ENCODE data around the gene CFAP97.
"Not testable (repeated sequence)": the region's sequence is repeated elsewhere in the genome, so short reads cannot be mapped to it uniquely, and the experiment has no call there.

Gene CFAP97

DNA sequence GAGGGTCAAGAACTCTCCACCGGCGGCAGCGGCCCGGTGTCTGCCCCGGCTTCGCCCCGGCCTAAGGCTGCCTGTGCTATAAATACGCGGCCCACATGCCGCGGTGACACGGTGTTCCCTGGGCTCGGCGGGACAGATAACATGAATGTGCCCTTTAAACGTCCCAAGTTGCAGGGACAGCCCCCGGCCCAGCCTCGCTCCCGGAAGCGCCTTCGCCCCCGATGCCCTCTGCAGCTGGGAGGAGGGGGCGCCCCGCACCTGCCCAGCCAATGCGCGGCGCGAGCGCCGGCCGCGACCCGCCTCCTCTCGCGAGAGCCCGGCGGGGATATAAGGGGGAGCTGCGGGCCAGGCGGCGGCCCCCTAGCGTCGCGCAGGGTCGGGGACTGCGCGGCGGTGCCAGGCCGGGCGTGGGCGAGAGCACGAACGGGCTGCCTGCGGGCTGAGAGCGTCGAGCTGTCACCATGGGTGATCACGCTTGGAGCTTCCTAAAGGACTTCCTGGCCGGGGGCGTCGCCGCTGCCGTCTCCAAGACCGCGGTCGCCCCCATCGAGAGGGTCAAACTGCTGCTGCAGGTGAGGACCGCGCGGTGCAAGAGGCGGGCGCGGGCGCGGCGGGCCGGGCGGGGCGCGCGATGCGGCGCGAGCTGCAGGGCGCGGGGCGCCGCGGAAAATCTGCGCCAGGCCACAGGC, 60.7 kb downstream of the CFAP97 start, which contains the start of gene SLC25A4:
SLC25A4 (plus strand) TSS at position 355 of the 689 bp plus-strand sequence; CDS start at position 462, 107 bp downstream.
- DNase-seq (ENCODE audit: low read depth), result peak; percentile 76

DNA sequence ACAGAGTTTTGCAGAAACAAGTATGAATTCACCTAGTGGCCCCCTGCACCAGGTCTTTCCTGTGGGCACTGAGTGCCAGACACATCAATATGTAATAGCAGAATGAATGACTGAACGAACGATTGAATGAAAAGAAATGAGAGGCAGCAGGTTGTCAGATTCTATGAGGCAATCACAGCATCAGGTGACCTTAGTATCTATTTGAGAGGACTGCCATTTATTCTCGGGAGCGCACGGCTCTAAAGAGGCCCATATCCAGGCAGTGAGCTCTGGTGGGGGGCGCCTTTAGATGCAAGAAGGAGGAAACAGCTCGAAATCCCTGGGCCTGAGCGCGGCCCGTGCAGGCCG, 61.3 kb downstream of the CFAP97 start:
- no peak for DNase-seq (ENCODE audit: low read depth)

DNA sequence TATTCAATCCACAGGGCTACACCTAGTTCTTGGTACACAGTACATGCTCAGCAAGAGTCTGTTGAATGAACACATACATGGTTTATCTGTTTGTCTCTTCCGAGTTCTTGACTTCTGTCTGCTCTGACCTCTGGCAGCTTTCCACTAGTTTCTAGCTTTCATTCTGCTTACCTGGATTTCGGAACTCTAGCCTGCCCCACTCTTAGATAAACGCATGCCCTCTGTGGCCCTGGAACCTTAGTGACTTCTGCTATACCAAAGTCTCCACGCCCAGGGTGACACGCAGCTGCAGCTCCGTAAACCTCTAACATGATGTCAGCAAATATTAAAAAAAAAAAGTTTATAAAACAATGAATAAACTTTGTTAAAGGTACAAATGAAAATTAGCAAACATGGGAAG, 62.0 kb downstream of the CFAP97 start:
- DNase-seq (ENCODE audit: low read depth), result no peak

DNA sequence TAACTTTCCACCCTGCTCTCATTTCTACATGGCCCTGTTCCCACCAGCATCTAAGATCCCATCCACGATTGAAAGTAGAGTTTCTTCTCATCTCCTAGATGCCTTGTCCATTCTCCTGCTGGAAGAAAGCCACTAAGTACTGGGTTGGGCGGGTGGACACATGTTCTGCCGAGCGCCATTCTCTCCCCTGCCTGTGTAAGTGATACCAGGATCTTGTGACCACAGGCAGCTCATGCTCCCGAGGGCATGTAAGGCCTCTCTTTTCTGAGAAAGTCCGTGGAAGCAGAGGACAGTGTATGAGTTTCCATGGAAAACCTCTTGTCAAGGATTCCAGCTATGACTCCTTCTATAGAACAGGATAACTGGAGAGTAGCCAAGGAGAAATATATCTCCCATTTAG, 64.1 kb downstream of the CFAP97 start:
- no peak for DNase-seq (ENCODE audit: low read depth)

DNA sequence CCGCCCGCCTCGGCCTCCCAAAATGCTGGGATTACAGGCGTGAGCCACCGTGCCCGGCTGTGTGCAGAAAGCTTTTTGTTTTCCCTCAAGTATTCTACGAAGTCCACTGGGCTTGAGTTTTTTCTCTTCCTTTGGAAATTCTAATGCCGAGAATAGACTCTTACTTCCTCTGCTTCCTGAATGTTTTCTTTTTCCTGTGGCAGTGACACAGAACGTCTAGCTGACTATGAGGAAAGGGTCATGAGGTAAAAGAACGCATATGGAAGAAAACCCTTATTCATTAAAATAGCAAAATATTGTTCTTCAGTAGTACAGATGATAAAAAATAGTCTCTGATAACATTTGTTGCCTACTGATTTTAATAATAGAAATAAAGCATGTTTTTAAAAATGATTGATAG, 65.6 kb downstream of the CFAP97 start:
- no peak for DNase-seq (ENCODE audit: low read depth)

DNA sequence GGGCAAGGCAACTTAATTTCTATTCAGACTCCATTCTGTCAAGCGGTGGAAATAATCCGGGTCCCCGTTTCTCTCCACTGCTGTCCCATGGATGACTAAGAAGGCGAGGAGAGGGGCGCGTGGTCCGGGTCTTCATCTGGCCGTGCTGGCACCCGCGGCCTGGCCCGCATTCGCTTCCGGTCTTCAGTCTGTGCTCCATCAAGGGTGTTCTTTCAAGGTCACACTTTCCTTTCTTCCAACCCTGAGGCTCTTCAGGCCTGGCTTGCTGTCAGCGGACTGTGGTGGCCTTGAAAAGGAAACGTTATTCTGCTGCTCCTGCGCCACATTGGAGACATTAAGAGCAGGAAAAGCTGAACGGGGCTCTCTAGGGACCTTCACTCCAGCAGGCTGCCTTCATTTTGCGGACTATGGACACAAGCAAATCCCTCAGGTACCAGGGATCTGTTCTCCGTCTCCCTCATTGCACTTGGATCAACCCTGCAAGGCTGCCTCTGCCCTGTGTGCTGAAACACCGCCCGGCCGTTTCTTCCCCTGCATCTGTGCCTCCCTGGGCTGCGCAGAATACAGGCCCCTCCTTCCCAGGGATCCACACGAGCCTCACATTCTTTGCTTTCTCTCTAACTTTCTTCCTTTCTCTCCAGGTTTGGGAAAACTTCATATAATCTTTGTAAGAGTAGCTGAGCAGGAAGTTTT, 66.4 kb downstream of the CFAP97 start:
- DNase-seq (ENCODE audit: low read depth), result no peak

DNA sequence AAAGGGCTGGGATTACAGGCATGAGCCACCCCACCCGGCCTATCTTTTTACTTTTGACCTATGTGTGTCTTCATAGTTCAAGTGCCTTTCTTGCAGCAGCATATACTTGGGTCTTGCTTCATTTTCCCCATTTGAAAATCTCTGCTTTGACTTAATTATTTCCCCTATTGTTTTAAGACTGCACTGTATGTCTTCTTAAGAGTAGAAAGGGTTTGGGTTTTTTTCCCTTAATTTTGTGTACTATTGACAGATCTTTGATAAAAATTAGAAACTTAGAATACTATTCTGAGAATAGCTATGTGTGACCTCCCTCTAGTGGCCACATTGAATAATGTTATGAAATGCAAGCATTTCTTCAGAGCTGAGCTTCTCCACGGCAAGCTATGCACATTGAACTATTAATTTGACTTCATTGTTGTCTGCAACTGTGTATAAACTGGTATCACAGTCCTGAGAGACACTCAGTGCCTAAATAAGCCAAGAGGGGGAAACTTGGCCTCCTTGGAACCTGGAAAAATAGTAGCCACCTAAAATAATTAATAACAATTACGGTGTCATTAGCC, 69.4 kb downstream of the CFAP97 start:
- DNase-seq (ENCODE audit: low read depth), result peak; percentile 60

DNA sequence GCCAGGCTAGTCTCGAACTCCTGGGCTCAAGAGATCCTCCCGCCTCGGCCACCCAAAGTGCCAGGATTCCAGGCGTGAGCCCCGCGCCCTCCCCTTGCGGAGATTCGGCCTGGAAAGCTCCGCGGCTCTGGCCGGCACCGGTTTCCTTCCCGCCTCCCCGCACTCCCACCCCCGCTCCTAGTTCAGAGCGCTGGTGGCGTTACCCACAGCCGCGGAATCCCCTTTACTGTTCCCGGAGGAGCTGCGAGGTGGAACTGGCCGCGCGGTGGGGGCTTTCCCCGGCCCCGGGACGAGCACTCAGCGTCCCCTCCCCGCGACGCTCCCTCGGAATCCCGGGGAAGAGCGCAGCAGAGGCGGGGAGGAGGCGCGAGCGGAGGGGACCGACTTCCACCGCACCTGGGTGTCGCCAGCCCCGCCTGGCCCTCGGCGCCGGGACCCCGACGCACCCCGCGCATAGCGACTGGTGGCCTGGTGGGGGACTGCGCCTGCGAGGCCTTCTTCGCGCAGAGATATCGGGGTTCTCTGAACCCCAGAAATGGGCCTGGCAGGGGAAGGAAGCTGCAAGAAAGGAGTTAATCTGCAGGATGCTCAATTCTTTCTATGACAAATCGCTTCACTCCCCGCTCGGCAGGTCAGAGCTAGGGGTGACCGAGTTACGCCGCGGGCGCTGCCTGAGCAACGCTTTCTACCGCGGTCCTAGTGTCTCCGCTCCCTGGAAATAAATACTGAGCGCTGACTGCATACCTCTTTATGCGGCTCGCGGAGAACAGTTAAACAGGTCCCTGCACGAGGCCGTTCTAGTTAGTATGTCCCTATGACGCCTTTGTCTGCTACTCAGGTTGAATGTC, 75.3 kb downstream of the CFAP97 start:
- DNase-seq (ENCODE audit: low read depth), result peak; percentile 20

DNA sequence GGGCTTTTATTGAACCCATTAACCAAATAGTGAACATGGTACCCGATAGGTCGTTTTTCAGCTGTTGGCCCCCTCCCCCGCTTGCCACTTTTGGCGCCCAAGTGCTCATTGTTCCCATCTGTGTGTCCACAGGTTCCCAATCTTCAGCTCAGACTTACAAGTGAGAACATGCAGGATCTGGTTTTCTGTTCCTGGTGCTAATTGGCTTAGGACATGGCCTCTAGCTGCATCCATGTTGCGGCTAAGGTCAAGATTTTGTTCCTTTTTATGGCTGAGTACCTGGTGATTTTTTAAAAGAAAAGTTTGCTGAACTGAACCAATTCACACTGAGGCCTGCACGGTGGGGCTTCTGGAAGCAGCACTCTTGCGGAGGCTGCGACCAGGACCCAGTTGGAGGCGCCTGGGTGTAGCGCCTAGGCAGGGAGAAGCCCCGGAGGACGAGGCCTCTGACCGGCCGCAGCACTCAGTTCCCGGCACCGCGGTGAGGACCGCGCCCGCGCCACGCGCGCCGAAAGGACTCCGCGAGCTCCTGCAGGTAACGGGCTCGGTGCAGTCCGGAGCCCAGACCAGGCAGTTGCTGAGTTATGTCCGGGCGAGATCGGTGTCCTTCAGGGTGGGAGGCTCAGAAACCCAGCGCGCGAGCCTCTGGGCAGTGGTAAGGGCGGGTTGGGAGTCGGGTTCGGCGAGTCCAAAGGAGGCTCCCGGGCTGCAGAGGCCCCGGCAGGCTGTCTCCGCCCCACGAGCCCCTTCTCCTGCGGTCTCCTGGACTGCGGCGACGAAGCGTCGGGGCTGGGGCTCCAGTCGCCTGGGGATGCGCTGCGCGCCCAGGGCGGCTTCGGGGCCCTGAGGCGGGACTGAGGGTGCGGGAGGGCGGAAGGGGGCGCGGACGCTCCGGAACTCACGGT, 76.5 kb downstream of the CFAP97 start:
- peak; percentile 11 for DNase-seq (ENCODE audit: low read depth)

DNA sequence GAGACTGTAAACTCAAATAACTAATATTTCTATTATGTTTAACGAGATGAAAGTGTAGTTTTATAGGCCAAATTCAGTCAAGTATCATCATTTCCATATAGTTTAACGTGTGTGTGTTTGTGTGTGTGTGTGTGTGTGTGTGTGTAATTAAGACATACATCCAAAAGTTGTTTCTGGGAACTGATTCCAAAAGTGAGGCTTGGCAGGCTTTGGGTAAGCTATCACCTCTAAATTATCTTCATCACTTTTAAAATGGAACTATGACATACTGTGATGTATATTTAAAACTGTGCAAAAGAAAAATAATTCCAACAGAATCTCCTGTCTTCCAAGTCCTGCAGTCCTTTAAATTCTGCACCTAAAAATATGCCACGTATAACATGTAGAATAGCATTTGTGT, 79.8 kb downstream of the CFAP97 start:
- no peak for DNase-seq (ENCODE audit: low read depth)

DNA sequence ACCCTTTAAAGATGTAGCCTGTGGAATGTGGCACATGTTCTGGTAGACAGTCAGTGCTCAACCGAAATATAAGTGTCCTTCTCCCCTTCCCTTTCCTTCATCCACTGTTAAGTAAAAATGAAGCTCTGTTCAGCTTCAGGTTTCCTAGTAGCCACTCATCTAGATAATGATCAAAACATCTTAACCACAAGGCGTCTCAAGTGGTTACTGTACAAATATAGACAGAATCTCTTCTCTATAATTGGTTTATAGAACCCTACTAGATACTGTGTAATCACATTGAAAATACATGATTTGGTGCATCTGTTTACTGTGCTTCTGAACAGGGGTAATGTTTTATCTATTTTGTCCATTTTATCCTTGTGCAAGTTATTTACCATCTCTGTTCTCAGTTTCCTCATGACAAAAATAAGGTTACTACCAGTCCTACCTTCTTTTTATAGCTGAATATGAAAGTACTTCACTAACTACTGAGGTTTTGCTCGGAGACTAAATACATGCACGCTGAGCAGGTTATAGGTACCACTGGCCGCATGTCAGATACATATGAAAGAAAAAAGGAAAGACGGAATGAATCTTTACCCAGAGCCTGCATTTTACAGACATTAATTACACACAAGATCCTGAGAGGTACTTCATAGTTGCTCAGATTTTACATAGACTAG, 81.0 kb downstream of the CFAP97 start:
- peak; percentile 15 for DNase-seq (ENCODE audit: low read depth)

DNA sequence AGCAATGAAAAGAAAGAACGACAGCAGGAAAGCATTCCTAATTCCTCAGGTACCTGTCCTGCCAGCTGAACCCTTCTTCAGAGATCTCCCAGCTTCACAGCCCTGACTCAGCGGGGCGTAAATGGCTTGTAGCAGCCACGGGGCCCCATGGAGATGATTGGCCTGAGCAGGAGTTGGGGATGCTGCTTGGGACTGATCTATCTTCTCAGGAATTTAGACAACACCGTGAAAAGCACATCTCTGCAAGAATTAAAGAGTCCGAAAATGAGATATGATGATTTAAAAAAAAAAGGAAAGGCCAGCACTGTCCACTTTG, 83.2 kb downstream of the CFAP97 start:
- DNase-seq (ENCODE audit: low read depth), result no peak

DNA sequence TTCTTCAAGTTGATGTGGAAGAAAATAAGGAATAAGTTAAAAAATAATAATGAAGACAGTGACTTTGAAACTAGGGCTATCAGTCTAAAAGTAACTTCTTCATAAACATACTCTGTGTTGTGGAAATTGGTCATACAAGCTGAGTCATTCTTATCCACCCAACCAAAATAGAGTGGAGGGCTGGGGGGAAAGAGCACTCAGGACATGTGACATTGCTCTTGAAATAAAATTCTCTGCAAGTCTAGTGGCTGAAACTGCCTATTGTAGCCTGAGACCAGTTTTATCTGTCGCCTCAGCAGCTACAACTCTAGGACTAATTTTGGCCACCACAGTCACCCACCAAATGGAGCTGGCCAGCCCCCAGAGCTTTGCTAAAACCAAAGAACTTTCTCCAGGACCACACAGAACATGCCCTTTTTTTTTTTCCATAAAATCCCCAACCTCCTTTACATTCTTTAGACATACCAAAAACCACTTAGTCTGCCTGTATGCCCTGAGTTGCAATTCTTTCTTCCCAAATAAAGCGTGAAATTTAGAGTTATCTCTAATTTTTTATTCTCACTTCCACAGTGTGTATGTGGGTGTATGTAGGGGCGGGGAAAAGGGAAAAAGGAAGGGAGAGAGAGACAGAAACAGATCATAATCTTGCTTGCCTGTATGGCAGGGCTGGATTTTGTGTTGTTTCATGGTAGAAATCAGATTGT, 83.7 kb downstream of the CFAP97 start:
- no peak for DNase-seq (ENCODE audit: low read depth)

DNA sequence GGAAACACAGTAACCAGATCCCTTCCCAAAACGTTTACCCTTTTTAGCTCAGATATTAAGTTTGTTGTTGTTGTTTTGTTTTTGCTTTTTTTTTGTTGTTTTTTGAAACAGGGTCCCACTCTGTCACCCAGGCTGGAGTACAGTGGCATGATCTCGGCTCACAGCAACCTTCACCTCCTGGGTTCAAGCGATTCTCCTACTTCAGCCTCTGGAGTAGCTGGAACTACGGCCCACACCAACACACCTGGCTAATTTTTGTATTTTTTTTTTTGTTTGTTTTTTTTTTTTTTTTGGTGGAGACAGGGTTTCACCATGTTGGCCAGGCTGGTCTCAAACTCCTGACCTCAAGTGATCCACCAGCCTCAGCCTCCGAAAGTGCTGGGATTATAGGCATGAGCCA, 84.3 kb downstream of the CFAP97 start:
- not testable (repeated sequence) for DNase-seq (ENCODE audit: low read depth)

DNA sequence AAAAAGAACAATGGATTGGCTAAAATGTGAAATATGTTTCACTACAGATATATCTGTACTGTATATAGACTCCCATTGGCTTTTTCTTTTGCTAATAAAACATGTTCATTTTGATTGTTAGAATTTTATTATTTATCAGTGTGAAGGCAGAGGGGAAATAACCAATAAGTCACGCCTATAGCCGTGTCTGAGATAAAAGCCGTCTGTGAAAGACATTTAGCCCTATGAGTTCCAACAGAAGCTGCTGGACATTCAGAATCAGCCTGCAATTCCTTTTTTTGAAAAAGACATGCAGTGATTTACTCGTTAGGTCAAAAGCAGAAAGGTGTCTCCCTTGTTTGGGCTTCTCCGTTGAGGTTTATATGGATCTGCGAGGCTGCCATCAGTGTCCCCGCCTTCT, 84.9 kb downstream of the CFAP97 start:
- no peak for DNase-seq (ENCODE audit: low read depth)

DNA sequence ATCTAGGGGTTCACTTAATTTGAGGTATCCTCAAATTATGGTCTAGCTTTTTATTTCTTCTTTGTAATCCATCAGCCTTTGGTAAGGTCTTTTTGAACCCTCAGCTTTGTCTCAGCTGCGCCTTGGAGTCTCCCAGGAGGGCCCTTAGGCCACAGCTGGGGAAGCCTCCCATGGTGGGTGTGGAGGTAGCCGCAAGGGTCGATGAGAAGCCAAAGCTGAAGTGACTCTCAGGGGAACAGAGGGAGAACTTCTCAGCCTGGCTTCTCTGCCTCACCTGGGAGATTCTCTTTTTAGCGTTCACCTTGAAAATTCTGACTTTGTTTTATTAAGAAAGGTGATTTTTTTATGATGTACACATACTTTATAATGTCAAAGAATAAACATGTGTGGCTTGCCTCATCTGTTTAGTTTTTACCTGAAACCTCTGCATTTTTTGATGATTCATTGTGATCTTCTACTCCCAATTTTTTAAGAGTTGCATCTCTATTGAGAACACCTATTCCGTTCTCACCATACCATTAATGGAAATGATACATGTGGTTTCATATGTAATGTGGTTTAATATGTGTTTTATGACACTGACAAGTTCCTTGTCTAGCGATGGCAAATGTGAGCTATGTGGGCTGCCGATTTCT, 86.4 kb downstream of the CFAP97 start:
- no peak for DNase-seq (ENCODE audit: low read depth)

DNA sequence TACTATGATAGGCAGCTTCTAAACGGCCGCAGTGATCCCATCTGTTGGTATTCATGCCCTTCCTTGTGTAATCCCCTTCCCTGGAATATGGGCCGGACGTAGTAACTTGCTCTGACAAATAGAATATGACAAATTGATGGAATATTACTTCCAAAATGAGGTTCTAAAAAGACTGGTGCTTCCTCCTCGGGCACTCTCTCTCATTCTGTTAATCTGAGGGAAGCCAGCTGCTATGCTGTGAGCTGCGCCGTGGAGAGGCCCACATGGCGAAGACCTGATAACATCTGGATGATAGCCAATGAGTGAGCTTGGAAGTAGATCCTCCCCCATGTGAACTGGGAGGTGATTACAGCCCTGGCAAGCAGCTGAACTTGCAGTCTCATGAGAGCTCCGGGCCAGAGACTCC, 88.0 kb downstream of the CFAP97 start:
- peak; percentile 73 for DNase-seq (ENCODE audit: low read depth)

DNA sequence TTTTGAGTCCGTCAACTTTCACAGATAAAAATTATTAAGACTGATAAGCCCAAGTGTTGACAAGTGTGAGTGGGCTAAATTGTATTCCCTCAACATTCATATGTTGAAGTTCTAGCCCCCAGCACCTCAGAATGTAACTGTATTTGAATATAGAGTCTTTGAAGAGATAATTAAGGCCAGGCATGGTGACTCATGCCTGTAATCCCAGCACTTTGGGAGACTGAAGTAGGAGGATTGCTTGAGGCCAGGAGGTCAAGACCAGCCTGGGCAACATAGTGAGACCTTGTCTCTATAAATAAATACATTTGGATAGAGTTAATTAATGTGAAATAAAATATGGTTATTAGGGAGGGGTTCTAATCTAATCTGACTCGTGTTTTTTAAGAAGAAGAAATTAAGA, 90.5 kb downstream of the CFAP97 start:
- peak; percentile 48 for DNase-seq (ENCODE audit: low read depth)

DNA sequence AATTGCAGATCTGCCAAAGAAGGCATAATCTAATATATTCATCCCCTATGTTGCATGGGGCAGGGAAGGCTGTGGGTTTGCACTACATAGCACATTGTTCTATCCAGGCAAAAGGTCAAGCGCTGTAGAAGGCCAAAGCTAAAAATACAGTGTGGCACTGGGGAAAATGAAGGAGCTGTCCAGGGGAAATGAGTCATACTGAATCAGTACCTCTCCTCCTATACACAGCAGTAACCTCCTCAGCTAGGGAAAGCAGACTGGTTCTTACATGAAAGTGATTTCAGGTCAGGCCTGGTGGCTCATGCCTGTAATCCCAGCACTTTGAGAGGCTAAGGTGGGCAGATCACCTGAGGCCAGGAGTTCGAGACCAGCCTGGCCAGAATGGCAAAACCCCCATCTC, 91.7 kb downstream of the CFAP97 start:
- peak; percentile 93 for DNase-seq (ENCODE audit: low read depth)

DNA sequence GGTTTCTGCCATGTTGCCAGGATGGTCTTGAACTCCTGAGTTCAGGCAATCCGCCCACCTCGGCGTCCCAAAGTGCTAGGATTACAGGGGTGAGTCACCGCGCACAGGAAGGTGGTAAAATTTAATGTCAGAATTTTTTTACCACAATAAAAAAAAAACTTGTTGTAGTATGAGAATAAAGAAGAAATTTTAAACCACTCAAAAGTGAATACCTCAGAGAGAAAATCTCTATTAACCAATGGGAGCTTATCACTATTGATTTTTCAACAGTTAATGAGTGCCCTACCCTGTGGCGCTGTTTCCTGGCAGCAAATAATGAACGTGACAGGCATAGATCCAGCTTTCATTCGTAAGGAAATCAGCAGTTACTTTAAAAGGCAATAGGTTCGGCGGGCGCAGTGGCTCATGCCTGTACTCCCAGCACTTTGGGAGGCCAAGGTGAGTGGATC, 93.4 kb downstream of the CFAP97 start:
- no peak for DNase-seq (ENCODE audit: low read depth)
